Stimulated activated CD4-positive, alpha-beta T cell treated with anti-CD3 and anti-CD28 coated beads, TNF-alpha, amount 100 ng/mL, for 1 hour (primary cell): ENCODE data around the gene NPDC1.

Experiments
- DNase-seq, 3 donors: peaks; one replicate each; pipeline ENCODE4 v3.0.0-alpha.2; 2020; ENCODE audit warnings: low read depth in 3 of 3, low spot score in 1 of 3

NPDC1 gene

DNA sequence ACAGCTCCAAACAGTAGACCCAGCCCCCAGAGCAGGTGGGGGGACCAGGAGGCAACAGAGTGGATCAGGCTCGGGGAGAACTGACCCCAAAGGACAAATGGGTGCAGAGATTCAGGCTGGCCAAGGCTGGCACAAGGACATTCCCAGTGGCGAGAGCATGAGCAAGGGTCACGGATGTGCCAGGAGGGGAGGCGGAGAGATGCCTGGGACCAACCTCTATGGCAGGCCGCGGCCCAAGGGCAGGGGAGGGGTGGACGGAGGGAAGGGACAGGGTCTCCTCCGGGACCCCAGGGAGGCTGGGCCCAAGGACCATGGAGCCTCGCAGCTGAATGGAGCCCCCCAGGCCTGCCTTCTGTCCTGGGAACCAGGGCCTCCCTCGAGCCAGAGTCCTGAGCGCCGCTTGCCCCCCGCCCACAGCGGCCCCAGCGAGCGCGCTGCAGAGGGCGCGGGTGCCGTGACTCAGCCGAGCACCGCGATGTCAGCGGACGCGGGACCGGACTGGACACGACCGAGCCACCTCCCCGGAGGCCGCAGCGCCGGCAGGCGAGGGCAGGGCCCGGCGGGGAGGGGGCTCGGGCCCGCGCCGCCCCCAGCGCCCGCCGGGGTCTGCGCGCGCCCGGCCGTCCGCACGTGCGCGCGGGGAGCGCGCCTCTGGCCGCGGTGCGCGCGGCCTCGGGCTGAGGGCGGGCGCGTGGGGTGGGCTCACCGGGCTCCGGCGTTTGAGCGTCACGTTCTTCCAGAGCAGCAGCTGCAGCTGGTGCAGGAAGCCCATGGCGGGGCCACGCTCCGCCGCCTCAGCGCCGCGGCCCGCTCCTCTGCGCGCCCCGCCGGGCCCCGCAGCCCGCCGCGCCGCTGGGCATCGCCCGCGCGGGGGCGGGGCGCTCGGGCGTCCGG is 18.4 kb downstream of the NPDC1 start, which contains the start of gene ABCA2:
Gene ABCA2, minus strand, starts transcription at position 869 of the 894 bp plus-strand sequence. Its CDS starts 97 bp downstream, at position 772.
- no peak for DNase-seq

- no peak for DNase-seq
Measured at GRCh38 chr9:137026828-137027227, 19.1 kb downstream of the NPDC1 start.

- DNase-seq, result no peak
Measured at GRCh38 chr9:137026384-137026783, 19.6 kb downstream of the NPDC1 start.

DNA sequence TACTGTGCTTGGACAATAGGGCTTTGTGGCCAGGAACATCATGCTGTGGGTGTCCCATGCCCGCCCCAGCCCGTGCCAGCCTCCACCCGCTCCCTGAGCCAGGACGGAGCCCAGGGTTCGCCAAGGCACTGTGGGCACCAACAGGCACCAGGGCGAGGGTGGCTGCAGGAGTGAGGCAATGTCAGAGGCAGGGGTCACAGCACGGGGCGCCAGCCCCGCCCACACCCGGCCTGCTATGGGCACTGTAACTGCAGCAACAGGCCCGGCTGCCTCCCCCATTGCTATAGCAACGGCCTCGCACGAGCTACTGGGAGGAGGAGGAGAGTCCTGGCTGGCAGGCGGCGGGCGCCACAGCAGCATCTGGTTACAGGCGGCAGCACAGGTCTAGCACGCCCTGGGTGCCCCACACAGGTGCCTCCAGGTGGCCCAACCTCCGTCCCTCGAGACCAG is 20.4 kb downstream of the NPDC1 start:
- no peak for DNase-seq

GRCh38 chr9:137023583-137023991 is 22.4 kb downstream of the NPDC1 start:
- no peak for DNase-seq

DNA sequence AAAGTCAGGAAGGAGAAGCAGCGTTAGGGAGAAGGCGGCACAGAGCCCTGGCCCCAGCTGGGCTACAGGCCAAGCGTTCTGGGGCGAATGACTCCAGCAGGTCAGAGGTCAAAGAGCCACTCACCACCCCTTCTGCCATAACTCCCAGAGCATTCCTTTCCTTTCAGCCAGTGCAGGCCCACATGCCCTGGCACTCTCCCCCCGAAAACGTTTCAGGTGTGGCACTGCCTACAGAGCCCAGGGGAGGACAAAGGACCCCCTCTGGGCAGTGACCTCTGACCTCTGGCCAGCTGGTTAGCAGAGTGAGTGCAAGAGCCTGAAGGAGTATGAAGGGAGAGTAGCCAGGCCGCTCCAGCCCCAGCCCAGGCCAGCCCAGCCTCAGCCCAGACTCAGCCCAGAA is 22.8 kb downstream of the NPDC1 start:
- DNase-seq, result no peak

- DNase-seq, result no peak
Measured at GRCh38 chr9:137022662-137023008, 23.3 kb downstream of the NPDC1 start.

- peak in 2 of 3 donors; percentile 37 to 58 for DNase-seq
Measured at GRCh38 chr9:137021979-137022661, 23.9 kb downstream of the NPDC1 start.

DNA sequence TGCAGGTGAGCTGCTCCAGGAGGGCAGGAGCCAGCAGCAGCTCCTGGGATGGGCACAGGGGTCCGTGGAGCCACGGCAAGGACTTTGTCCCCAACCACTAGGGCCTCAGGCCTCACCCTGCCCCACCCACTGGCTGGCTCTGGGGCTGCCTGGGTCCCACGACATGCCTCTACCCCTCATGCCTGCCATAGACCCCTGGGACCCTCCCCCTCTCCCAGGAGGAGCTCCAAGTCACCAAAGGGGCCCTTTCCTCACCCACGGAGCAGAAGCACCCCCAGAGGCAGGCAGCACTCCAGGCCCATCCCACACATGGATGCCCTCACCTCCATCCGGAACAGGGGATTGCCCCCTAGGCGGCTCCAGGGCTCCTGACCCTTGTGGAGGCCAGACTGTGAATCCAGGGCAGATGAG is 24.4 kb downstream of the NPDC1 start:
- DNase-seq, result no peak

DNA sequence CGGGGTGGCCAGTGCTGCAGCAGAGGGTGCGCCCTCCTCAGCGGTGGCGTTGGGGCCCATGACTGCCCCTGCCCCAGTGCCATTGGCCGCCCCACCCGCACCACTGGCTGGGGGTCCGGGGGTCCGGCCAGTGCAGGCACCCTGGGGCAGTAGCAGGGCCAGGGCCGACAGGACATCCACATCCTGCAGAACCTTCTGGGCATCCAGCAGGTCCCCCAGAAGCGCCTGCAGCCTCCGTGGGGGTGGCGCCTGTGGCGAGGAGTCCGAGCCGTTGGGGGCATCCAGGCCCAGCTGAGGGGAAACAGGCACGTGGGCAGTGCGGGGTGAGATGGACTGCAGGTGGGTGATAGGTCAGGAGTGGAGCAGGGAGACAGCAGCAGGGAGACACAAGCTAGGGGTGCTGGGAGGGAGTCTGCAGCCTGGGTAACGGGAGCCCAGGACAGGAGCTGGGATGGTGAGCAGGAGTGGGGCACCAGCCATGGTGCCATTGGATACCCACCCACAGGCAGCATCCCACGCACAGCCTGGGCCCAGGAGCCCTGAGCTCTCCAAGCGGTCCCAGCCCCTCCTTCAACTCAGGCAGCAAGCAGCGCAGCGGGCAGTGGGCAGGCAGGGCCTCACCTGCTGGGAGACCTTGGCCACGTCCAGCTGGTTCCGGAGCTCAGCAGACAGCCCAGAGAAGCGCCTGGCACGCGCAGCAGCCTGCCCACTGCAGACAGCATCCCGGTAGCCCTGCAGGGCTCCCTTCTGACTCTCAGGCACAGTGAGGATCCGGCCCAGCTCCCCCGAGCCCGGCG is 25.0 kb downstream of the NPDC1 start:
- DNase-seq, result no peak

DNA sequence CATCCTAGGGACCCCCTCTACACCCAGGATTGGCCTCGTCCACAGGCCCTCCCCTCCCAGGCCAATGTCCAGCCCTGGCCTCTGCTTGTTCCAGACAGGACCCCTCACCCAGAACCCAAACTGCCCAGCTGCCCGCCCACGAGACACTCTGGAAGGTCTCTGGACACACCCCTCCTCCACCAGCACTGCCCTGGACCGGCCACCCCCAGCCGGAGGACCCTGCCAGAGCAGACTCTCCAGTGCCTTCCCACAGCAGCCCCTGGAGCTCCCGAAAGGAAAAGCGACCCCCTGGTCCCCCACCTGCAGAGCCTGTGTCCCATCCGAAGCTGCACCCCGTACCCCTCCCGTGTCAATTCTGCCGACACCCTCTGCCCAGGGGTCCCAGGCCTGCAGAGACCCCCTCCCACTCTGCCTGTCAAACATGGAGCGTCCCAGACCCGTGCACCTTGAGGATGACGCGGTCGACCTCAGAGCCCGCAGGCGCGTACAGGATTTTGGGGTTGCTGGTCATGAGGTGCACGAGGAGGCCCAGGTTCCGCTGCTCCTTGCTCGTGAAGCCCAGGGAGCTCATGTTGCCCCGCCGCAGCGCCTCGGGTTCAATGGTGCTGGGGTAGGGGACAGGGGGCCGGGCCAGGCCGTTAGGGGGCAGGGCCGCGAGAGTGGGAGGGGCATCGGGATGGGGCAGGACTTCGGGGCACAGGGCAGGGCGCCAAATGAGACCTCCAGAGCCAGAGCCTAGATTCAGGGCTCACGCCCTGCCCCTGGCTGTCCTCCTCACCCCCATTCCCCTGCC is 25.9 kb downstream of the NPDC1 start:
- DNase-seq, result no peak

- no peak for DNase-seq
Measured at GRCh38 chr9:137018761-137019559, 27.0 kb downstream of the NPDC1 start.

DNA sequence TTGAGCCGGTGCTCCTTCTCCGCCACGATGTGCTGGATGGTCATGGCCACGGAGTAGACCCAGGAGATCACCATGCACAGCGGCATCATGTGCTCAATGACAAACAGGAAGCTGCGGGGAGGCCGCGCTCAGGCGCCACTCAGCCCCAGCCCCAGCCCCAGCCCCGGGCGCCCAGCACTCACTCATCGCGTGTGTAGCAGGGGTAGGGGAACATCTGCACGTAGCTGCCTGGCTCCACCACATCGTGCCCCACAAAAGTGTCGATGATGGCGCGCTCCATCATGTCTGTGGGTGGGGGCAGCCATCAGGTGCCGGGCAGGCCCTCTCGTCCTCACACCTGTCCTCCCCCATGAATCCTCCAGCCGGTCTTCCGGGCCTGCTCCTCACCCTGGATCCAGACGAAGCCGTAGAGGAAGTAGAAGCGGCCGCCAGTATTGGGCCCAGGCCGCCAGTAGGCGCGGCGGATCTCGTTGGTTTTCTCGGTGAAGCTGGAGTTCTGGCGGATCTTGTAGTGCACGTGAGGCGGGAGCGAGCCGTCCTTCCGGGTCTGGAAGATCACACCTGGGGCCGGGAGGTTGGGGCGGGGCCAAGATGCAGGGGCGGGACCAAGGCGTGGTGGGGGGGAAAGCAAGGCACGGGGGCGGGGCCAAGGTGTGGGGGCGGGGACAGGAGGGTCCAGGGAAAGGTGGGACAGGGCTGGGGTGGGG is 28.0 kb downstream of the NPDC1 start:
- no peak for DNase-seq

- DNase-seq, result no peak
Measured at GRCh38 chr9:137017071-137017470, 28.9 kb downstream of the NPDC1 start.

GRCh38 chr9:137016436-137016835 is 29.5 kb downstream of the NPDC1 start:
- DNase-seq, result no peak

DNA sequence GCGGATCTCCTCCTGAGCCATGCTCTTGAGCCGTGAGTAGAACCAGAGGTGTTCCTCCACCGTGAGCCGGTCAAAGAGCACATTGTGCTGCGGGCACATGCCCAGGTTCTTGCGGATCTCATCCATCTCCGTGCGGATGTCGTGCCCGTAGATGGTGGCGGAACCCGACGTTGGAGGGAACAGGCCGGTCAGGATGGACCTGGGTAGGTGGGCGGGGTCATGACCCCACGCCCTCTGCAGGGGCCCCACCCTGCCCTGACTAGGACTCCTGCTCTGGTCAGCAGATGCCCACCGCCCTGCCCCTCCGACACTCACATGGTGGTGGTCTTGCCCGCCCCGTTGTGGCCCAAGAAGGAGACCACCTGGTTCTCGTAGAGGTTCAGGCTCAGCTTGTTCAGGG is 30.0 kb downstream of the NPDC1 start:
- no peak for DNase-seq

DNA sequence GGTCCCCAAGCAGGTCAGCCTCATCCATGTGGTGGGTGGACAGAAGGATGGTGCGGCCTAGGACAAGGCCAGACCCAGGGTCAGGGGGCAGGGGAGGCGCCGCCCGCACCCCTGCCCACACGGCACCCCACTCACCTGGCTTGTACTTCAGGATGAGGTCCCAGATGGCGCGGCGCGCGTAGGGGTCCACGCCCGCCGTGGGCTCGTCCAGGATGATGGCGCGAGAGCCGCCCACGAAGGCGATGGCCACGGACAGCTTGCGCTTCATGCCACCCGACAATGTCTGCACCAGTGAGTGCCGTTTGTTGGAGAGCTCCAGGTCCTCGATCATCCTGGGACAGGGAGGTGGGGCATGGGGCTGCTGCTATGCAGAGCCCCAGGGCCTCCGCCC is 30.4 kb downstream of the NPDC1 start:
- DNase-seq, result no peak

- no peak for DNase-seq
Measured at GRCh38 chr9:137014776-137015539, 31.0 kb downstream of the NPDC1 start.

DNA sequence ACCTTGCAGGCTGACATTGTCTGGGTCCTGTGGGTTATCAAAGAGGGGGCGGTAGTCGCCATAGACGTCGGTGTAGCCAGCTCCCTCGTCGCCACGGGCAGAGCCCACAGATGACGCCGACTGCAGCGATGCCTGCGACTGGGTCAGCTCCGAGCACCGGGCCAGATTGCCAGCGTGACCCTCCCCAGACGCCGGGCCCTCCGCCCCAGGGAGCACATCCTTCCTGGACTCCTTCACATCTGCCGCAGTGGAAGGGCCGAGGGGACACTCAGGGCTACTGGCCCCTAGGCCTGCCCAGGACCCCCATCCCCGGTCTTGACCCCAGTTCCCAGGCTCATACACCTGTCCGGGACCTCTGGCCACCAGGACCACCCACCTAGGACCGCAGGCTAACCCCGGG is 31.8 kb downstream of the NPDC1 start:
- DNase-seq, result no peak
